Activated naive CD8-positive, alpha-beta T cell (primary cell): ENCODE data around the gene WARS2.

Source experiments
- H3K27ac Mint-ChIP-seq: one replicate; pipeline ENCODE4 v1.8.0; 2021; ENCODE audit warnings: mixed read lengths
- H3K27me3 Mint-ChIP-seq: one replicate; pipeline ENCODE4 v1.8.0; 2021; ENCODE audit warnings: mixed read lengths
- H3K36me3 Mint-ChIP-seq: one replicate; pipeline ENCODE4 v1.8.0; 2021; ENCODE audit warnings: mixed read lengths
- H3K4me1 Mint-ChIP-seq: one replicate; pipeline ENCODE4 v1.8.0; 2021; ENCODE audit warnings: low read depth, mixed read lengths
- H3K4me3 Mint-ChIP-seq: one replicate; pipeline ENCODE4 v1.8.0; 2021; ENCODE audit warnings: mild to moderate bottlenecking, mixed read lengths
- H3K9me3 Mint-ChIP-seq: one replicate; pipeline ENCODE4 v1.8.0; 2021; ENCODE audit warnings: low read depth, mixed read lengths

Gene WARS2

GRCh38 chr1:119008483-119009311, 131.8 kb downstream of the WARS2 start:
- Mint-ChIP-seq H3K4me3 (peak overlapping the region; percentile 79), H3K27ac (no peak overlapping the region), H3K36me3 (peaks cover 25% of the 10 kb centered on the region), H3K4me1 (peaks cover 11% of the 10 kb centered on the region), H3K27me3 (peaks cover 52% of the 10 kb centered on the region), H3K9me3 (peaks cover 15% of the 10 kb centered on the region)

GRCh38 chr1:119007670-119008482, 132.6 kb downstream of the WARS2 start:
- Mint-ChIP-seq H3K9me3 (peaks cover 13% of the 10 kb centered on the region), H3K27me3 (peaks cover 58% of the 10 kb centered on the region), H3K36me3 (peaks cover 24% of the 10 kb centered on the region), H3K4me3 (peak overlapping the region; percentile 79), H3K4me1 (peaks cover 11% of the 10 kb centered on the region), H3K27ac (no peak overlapping the region)

GRCh38 chr1:119007339-119007669, 133.1 kb downstream of the WARS2 start:
- no peak overlapping the region for H3K4me3 Mint-ChIP-seq
- no peak overlapping the region for H3K27ac Mint-ChIP-seq
- peaks cover 57% of the 10 kb centered on the region for H3K27me3 Mint-ChIP-seq
- H3K4me1 Mint-ChIP-seq, result peaks cover 11% of the 10 kb centered on the region
- peaks cover 8% of the 10 kb centered on the region for H3K9me3 Mint-ChIP-seq
- H3K36me3 Mint-ChIP-seq, result peaks cover 20% of the 10 kb centered on the region

GRCh38 chr1:119006406-119007279, 133.8 kb downstream of the WARS2 start:
- peak overlapping the region; percentile 30 for H3K4me3 Mint-ChIP-seq
- H3K27ac Mint-ChIP-seq, result no peak overlapping the region
- peaks cover 16% of the 10 kb centered on the region for H3K36me3 Mint-ChIP-seq
- peaks cover 14% of the 10 kb centered on the region for H3K4me1 Mint-ChIP-seq
- peaks cover 4% of the 10 kb centered on the region for H3K9me3 Mint-ChIP-seq
- peaks cover 57% of the 10 kb centered on the region for H3K27me3 Mint-ChIP-seq

- peak overlapping the region; percentile 30 for H3K4me3 Mint-ChIP-seq
- no peak overlapping the region for H3K27ac Mint-ChIP-seq
- H3K27me3 Mint-ChIP-seq, result peaks cover 56% of the 10 kb centered on the region
- peaks cover 4% of the 10 kb centered on the region for H3K9me3 Mint-ChIP-seq
- peaks cover 15% of the 10 kb centered on the region for H3K4me1 Mint-ChIP-seq
- H3K36me3 Mint-ChIP-seq, result peaks cover 12% of the 10 kb centered on the region
Measured at GRCh38 chr1:119005724-119006405, 134.6 kb downstream of the WARS2 start.

GRCh38 chr1:119004781-119005180, 135.7 kb downstream of the WARS2 start:
- Mint-ChIP-seq H3K4me3 (no peak overlapping the region), H3K27ac (no peak overlapping the region), H3K9me3 (peaks cover 4% of the 10 kb centered on the region), H3K36me3 (peaks cover 8% of the 10 kb centered on the region), H3K4me1 (peaks cover 19% of the 10 kb centered on the region), H3K27me3 (peaks cover 52% of the 10 kb centered on the region)

GRCh38 chr1:119004129-119004527, 136.3 kb downstream of the WARS2 start:
- peaks cover 4% of the 10 kb centered on the region for H3K9me3 Mint-ChIP-seq
- peaks cover 50% of the 10 kb centered on the region for H3K27me3 Mint-ChIP-seq
- peaks cover 23% of the 10 kb centered on the region for H3K4me1 Mint-ChIP-seq
- H3K27ac Mint-ChIP-seq, result no peak overlapping the region
- H3K36me3 Mint-ChIP-seq, result peaks cover 6% of the 10 kb centered on the region
- no peak overlapping the region for H3K4me3 Mint-ChIP-seq

GRCh38 chr1:119003413-119004128, 136.9 kb downstream of the WARS2 start:
- no peak overlapping the region for H3K4me3 Mint-ChIP-seq
- H3K27me3 Mint-ChIP-seq, result peaks cover 48% of the 10 kb centered on the region
- H3K4me1 Mint-ChIP-seq, result peaks cover 18% of the 10 kb centered on the region
- peaks cover 6% of the 10 kb centered on the region for H3K36me3 Mint-ChIP-seq
- H3K9me3 Mint-ChIP-seq, result peaks cover 4% of the 10 kb centered on the region
- H3K27ac Mint-ChIP-seq, result no peak overlapping the region

GRCh38 chr1:119002028-119002686, 138.3 kb downstream of the WARS2 start:
- Mint-ChIP-seq H3K27me3 (peaks cover 53% of the 10 kb centered on the region), H3K4me1 (peaks cover 15% of the 10 kb centered on the region), H3K27ac (no peak overlapping the region), H3K36me3 (peaks cover 6% of the 10 kb centered on the region), H3K4me3 (no peak overlapping the region), H3K9me3 (peaks cover 4% of the 10 kb centered on the region)

GRCh38 chr1:119001181-119002027, 139.0 kb downstream of the WARS2 start:
- H3K36me3 Mint-ChIP-seq, result peaks cover 6% of the 10 kb centered on the region
- no peak overlapping the region for H3K27ac Mint-ChIP-seq
- peaks cover 14% of the 10 kb centered on the region for H3K4me1 Mint-ChIP-seq
- H3K9me3 Mint-ChIP-seq, result peaks cover 4% of the 10 kb centered on the region
- no peak overlapping the region for H3K4me3 Mint-ChIP-seq
- peaks cover 55% of the 10 kb centered on the region for H3K27me3 Mint-ChIP-seq

- no peak overlapping the region for H3K4me3 Mint-ChIP-seq
- H3K27me3 Mint-ChIP-seq, result peaks cover 52% of the 10 kb centered on the region
- peaks cover 3% of the 10 kb centered on the region for H3K36me3 Mint-ChIP-seq
- H3K4me1 Mint-ChIP-seq, result peaks cover 12% of the 10 kb centered on the region
- peaks cover under 1% of the 10 kb centered on the region for H3K9me3 Mint-ChIP-seq
- no peak overlapping the region for H3K27ac Mint-ChIP-seq
Measured at GRCh38 chr1:119000371-119001180, 139.9 kb downstream of the WARS2 start.
